Activated CD8-positive, alpha-beta memory T cell treated with anti-CD3 and anti-CD28 coated beads, Interleukin-2, amount 50 U/mL, for 4 hours (primary cell): Measurements from ENCODE around the gene ZNF248.
"Not testable (repeated sequence)": the region's sequence is repeated elsewhere in the genome, so short reads cannot be mapped to it uniquely, and the experiment has no call there.

Experiments used
- DNase-seq: peaks from one replicate; pipeline ENCODE4 v3.0.0-alpha.2; 2020

Gene ZNF248

DNA sequence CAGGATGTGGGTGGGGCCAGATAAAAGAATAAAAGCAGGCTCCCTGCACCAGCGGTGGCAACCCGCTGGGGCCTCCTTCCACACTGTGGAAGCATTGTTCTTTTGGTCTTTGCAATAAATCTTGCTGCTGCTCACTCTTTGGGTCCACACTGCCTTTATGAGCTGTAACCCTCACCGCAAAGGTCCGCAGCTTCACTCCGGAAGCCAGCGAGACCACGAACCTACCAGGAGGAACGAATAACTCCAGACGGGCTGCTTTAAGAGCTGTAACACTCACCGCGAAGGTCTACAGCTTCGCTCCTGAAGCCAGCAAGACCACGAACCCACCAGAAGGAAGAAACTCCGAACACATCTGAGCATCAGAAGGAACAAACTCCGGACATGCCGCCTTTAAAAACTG, 119.2 kb downstream of the ZNF248 start:
- not testable (repeated sequence) for DNase-seq

DNA sequence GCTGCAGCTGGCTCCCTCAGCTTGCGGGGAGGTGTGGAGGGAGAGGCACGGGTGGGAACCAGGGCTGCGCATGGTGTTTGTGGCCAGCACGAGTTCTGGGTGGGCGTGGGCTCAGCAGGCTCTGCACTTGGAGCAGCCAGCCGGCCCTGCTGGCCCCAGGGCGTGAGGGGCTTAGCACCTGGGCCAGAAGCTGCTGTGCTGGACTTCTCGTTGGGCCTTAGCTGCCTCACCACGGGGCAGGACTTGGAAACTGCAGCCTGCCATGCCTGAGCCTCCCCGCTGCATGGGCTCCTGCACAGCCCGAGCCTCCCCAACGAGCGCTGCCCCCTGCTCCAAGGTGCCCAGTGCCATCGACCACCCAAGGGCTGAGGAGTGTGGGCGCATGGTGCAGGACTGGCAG, 120.1 kb downstream of the ZNF248 start:
- no peak for DNase-seq

DNA sequence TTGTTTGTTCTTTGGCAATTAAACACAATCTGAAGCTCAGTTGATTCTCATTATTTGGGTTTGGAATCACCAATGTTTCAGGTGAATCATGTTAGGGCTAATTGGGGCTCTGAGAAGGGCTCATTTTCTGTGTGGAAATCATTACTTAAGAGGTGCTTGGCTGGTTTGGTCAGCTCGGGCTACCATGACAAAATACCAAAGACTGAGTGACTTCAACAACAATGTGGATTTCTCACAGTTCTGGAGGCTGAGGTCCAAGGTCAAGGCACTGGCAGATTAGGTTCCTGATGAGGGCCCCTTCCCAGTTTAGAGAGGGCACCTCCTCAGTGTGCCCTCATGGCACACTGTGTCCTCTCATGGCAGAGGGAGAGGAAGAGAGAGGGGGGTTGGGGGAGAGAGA, 121.3 kb downstream of the ZNF248 start:
- DNase-seq = no peak

DNA sequence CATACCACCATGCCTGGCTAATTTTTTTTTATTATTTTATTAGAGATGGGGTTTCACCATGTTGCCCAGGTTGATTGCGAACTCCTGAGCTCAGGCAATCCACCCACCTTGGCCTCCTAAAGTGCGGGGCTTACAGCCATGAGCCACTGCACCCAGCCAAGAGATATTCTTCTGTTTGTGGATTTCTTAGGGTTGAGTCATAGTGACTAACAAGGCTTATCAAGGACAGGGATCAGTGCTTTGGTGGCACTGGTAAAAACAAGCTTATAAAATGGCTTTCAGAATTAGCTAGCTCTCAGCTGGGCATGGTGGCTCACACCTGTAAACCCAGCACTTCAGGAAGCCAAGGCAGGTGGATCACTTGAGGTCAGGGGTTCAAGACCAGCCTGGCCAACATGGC, 122.4 kb downstream of the ZNF248 start:
- no peak for DNase-seq
